BE2C (cell line): ENCODE results near the gene SAMD11.
A peak's percentile ranks its signal among the peaks of the same experiment; 100 is the strongest.

Experiments used
- DNase-seq: peaks from one replicate; pipeline ENCODE4 v3.0.0-alpha.2; 2020
- H3K27me3 ChIP-seq: fragments of 250-450 bp; sonication (Bioruptor Pico); 2 replicates; pipeline ENCODE4 v1.5.1; 2020; ENCODE audit warnings: mild to moderate bottlenecking
- H3K36me3 ChIP-seq: fragments of 250-450 bp; sonication (Bioruptor Pico); 2 replicates; pipeline ENCODE4 v1.5.1; 2020; ENCODE audit warnings: mild to moderate bottlenecking
- H3K4me1 ChIP-seq: fragments of 250-450 bp; sonication (Bioruptor Pico); 2 replicates; pipeline ENCODE4 v1.5.1; 2020
- H3K4me3 ChIP-seq: 2 replicates; pipeline ENCODE4 v1.5.1; 2011; ENCODE audit warnings: low read depth, low read length
- H3K9me3 ChIP-seq: fragments of 250-450 bp; sonication (Bioruptor Pico); 2 replicates; pipeline ENCODE4 v1.5.1; 2020
- TF ChIP-seq, protein P1 (sequence below): IDR thresholded peaks from 2 replicates; pipeline ENCODE4 v1.5.1; 2012; ENCODE audit warnings: mild to moderate bottlenecking, low read depth, low read length

Gene SAMD11

DNA sequence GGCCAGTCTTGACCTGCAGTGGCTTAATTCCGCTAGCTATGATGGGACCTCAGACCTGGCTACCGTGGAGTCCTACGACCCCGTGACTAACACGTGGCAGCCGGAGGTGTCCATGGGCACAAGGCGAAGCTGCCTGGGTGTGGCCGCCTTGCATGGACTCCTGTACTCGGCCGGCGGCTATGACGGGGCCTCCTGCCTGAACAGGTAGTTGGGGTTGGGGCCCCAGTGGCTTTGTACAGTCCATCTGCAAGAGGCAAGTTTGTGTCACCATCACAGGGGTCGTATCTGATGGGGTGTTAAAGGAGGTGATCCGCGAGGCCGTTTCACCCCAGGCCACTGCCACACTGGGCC lies 39.6 kb downstream of the SAMD11 start:
- no peaks in the 10 kb centered on the region for H3K9me3 ChIP-seq
- 0 out of 2 replicates have a peak, but pooled peaks cover 3% of the 10 kb centered on the region for H3K27me3 ChIP-seq
- no peak for DNase-seq
- H3K36me3 ChIP-seq = peaks cover 21% of the 10 kb centered on the region
- H3K4me3 ChIP-seq = no peak overlapping the region
- peaks cover 4% of the 10 kb centered on the region for H3K4me1 ChIP-seq
- TF ChIP-seq, protein P1, sequence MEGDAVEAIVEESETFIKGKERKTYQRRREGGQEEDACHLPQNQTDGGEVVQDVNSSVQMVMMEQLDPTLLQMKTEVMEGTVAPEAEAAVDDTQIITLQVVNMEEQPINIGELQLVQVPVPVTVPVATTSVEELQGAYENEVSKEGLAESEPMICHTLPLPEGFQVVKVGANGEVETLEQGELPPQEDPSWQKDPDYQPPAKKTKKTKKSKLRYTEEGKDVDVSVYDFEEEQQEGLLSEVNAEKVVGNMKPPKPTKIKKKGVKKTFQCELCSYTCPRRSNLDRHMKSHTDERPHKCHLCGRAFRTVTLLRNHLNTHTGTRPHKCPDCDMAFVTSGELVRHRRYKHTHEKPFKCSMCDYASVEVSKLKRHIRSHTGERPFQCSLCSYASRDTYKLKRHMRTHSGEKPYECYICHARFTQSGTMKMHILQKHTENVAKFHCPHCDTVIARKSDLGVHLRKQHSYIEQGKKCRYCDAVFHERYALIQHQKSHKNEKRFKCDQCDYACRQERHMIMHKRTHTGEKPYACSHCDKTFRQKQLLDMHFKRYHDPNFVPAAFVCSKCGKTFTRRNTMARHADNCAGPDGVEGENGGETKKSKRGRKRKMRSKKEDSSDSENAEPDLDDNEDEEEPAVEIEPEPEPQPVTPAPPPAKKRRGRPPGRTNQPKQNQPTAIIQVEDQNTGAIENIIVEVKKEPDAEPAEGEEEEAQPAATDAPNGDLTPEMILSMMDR = no peak

GRCh38 chr1:963746-964525 lies 40.2 kb downstream of the SAMD11 start:
- DNase-seq = no peak
- Histone ChIP-seq H3K9me3 (no peaks in the 10 kb centered on the region), H3K36me3 (peaks cover 21% of the 10 kb centered on the region), H3K4me3 (no peak overlapping the region), H3K4me1 (peaks cover 4% of the 10 kb centered on the region), H3K27me3 (0 out of 2 replicates have a peak, but pooled peaks cover 3% of the 10 kb centered on the region)
- TF ChIP-seq, protein P1 = no peak

GRCh38 chr1:964691-965525 lies 41.2 kb downstream of the SAMD11 start:
- no peaks in the 10 kb centered on the region for H3K9me3 ChIP-seq
- H3K36me3 ChIP-seq = peaks cover 21% of the 10 kb centered on the region
- H3K4me1 ChIP-seq = peaks cover 4% of the 10 kb centered on the region
- no peak overlapping the region for H3K4me3 ChIP-seq
- TF ChIP-seq, protein P1 = no peak
- DNase-seq = no peak
- 0 out of 2 replicates have a peak, but pooled peaks cover 3% of the 10 kb centered on the region for H3K27me3 ChIP-seq

DNA sequence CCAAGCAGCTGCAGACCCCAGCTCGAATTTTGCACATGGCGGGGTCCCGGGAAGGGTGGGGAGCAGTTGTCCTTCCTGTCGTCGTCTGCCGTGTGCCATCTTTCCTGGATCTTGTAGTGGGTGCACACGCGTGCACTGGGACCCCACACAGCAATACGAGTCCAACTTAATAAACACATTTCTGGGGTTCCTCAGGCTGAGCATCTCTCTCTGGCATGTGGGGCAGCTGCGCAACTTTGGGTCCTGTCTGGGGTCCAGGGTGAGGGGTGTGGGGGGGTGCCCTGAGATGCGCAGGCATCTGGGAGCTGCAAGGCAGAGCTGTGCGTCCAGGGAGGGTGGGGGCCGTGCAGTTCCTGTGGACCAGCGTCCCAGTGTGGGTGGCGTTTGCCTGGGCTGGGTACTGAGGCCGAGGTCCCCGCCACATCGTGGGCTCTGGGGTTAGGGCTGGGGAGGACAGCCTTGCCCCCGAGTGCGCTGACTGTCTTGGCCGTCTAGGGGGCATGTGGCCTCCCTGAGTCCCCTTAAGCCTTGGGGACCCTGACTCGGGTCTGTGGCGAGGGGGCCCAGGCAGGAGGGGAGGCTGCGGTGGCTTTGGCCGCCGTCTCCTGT lies 41.9 kb downstream of the SAMD11 start:
- Histone ChIP-seq H3K27me3 (peaks cover 8% of the 10 kb centered on the region), H3K4me3 (no peak overlapping the region), H3K36me3 (peaks cover 21% of the 10 kb centered on the region), H3K9me3 (no peaks in the 10 kb centered on the region), H3K4me1 (peaks cover 4% of the 10 kb centered on the region)
- TF ChIP-seq, protein P1 = no peak
- no peak for DNase-seq

- Histone ChIP-seq H3K4me3 (peak within 1 kb of the TSS; percentile 47), H3K4me1 (peaks cover 4% of the 10 kb centered on the region), H3K9me3 (no peaks in the 10 kb centered on the region), H3K27me3 (peaks cover 12% of the 10 kb centered on the region), H3K36me3 (peaks cover 21% of the 10 kb centered on the region)
- no peak for DNase-seq
- TF ChIP-seq, protein P1 = no peak
These were observed 42.5 kb downstream of the SAMD11 start, which contains the start of gene PLEKHN1 for GRCh38 chr1:966135-966703. PLEKHN1 (plus strand) TSS chr1:966482; CDS start chr1:966532, 50 bp downstream.
